K562 (cell line): ENCODE measurements around the gene ZFYVE27.

ENCODE experiments used
- JUN ChIP-seq, 2 experiments: sonication (generic) in 1 of 2; formaldehyde crosslinking in 1 of 2; IDR thresholded peaks; 2 replicates each; pipeline versions ENCODE4 v1.6.1 to v1.8.0; 2012 to 2022; ENCODE audit warnings: borderline replicate concordance in 2 of 2, mild to moderate bottlenecking in 2 of 2, improper control_type of control experiment in 1 of 2, low read depth in 1 of 2, low read length in 1 of 2, missing genetic modification reagents in 1 of 2
- LEF1 ChIP-seq: fragments of 450-650 bp; IDR thresholded peaks from 2 replicates; pipeline ENCODE4 v1.6.1; 2016; ENCODE audit warnings: mild to moderate bottlenecking
- POLR2AphosphoS5 ChIP-seq: IDR thresholded peaks from 2 replicates; pipeline ENCODE4 v1.6.1; 2011; ENCODE audit warnings: mild to moderate bottlenecking, low read depth, low read length, moderate library complexity; ENCODE audit not compliant: control insufficient read depth, insufficient read depth
- ZBTB26 ChIP-seq: fragments of 450-650 bp; formaldehyde crosslinking; IDR thresholded peaks from 2 replicates; pipeline ENCODE4 v1.4.0; 2022; ENCODE audit warnings: missing genetic modification characterization
- TF ChIP-seq, protein P1 (sequence below): fragments of 250-450 bp; sonication (Bioruptor Pico); IDR thresholded peaks from 2 replicates; pipeline ENCODE4 v1.4.0; 2020

DNA sequence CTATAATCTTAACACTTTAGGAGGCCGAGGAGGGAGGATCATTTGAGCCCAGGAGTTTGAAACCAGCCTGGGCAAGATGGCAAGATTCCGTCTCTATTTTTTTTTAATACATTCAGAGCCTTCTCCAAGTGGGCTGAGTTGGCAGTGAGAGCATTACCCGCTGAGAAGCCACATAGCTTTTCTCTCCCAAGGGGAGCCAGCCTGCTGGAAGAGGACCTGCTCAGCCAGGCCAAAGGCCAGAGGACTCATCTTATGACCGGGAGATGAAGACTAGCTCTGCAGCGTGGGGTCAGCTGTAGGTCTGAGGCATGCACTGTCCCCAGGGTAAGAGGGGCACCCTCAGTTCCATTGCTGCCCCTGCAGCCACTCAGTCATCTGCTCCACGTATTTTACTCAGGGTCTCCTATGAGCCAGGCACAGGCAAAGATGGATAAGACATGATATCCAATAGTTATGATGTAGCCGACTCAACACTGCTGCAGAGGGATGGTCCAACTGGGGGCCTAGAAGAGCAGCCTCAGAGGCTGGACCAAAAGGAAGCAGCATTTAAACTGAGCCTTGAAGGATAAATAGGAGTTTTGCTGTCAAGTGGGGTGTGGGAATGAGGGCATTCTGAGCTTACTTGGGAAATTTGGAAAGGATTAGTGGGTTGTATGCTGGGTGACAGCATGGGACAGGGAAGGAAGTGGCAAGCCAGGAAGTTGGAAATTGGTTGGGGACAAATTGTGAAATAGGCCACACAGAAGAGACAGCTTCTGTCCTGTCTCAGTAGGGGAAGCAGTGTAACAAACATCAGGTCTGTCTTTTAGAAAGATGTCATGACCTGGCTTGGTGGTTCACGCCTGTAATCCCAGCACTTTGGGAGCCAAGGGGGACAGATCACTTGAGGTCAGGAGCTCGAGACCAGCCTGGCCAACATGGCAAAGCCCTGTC lies 25.0 kb upstream of the ZFYVE27 start:
- TF ChIP-seq ZBTB26 (CRISPR knock-in tag) (no peak), LEF1 (no peak), JUN (IDR thresholded peaks at IDR 0.05; ENCODE audit: borderline replicate concordance, low read depth, low read length) (no peak), JUN (CRISPR knock-in tag; IDR thresholded peaks at IDR 0.05; ENCODE audit: borderline replicate concordance) (no peak), POLR2AphosphoS5 (no peak)
- TF ChIP-seq, protein P1, sequence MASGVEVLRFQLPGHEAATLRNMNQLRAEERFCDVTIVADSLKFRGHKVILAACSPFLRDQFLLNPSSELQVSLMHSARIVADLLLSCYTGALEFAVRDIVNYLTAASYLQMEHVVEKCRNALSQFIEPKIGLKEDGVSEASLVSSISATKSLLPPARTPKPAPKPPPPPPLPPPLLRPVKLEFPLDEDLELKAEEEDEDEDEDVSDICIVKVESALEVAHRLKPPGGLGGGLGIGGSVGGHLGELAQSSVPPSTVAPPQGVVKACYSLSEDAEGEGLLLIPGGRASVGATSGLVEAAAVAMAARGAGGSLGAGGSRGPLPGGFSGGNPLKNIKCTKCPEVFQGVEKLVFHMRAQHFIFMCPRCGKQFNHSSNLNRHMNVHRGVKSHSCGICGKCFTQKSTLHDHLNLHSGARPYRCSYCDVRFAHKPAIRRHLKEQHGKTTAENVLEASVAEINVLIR (CRISPR knock-in tag), result no peak
